ENCODE measurements around the gene SLC16A7.

The SLC16A7 gene

DNA sequence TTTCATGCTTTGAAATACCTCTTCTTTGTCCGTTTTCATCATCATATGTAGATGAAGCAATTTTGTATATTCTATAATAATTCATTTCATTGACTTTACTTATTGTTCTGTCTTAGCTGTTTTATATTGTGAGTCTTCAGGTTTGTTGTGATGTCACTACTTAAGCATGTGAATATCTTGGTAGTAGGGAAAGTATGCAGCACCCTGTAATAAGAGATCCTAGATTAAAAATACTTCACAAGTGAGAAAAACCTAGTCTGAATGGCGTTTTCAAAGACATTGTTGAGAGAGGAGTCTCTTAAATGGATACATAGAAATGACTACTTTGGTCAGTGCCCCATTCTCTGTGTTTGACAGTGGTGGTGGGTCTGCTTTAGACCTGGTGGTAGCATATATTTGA lies 61.4 kb downstream of the SLC16A7 start:
- in situ Hi-C loops (cut with HindIII; ENCODE audit: low sequenced_read_pairs) = no loop called here
- no peak overlapping the region for H3K4me3 ChIP-seq (ENCODE audit: low read depth, low read length)
- TF ChIP-seq, protein P1, sequence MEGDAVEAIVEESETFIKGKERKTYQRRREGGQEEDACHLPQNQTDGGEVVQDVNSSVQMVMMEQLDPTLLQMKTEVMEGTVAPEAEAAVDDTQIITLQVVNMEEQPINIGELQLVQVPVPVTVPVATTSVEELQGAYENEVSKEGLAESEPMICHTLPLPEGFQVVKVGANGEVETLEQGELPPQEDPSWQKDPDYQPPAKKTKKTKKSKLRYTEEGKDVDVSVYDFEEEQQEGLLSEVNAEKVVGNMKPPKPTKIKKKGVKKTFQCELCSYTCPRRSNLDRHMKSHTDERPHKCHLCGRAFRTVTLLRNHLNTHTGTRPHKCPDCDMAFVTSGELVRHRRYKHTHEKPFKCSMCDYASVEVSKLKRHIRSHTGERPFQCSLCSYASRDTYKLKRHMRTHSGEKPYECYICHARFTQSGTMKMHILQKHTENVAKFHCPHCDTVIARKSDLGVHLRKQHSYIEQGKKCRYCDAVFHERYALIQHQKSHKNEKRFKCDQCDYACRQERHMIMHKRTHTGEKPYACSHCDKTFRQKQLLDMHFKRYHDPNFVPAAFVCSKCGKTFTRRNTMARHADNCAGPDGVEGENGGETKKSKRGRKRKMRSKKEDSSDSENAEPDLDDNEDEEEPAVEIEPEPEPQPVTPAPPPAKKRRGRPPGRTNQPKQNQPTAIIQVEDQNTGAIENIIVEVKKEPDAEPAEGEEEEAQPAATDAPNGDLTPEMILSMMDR (IDR thresholded peaks at IDR 0.05; ENCODE audit: low read depth, low read length) = no peak
- DNase-seq (ENCODE audit: low read depth, low spot score) = peak; percentile 40

DNA sequence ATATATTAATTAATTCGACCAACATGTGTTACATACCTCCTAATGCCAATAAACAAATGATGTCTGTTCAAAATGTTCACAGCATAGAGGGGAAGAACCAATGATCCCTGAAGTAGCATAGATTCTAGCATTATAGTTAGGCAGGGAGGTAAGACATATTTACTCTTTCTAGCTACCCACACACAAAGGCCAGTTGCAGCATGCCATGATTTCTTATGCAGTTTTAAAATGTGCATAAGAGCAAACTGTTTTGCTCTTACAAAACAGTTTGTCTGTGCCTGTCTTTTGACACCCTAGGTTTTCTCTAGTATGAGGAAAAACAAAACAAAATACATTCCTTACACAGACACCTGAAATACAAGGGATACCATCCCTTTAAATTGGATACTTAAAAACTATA lies 61.9 kb downstream of the SLC16A7 start:
- TF ChIP-seq, protein P1 (IDR thresholded peaks at IDR 0.05; ENCODE audit: low read depth, low read length) = no peak
- no peak overlapping the region for H3K4me3 ChIP-seq (ENCODE audit: low read depth, low read length)
- no peak for DNase-seq (ENCODE audit: low read depth, low spot score)
- in situ Hi-C loops (cut with HindIII; ENCODE audit: low sequenced_read_pairs) = no loop called here

DNA sequence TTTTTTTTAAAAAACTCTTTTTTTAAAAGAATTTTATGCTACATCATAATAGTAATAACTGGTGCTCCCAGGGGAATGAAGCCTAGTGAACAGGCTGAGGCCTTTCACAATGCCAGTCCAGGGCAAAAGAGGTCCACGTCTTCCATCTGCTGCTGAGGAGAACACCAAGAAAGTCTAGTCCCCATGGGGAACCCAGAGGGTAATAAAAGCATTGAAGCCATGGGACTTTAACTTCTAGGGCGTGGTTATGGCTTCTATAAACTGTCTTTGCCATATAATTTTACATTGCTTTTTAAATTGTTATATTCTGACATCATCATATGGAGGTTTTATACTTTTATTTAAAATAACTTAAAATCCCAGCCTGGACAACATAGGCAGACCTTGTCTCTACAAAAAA lies 64.3 kb downstream of the SLC16A7 start:
- no peak overlapping the region for H3K4me3 ChIP-seq (ENCODE audit: low read depth, low read length)
- no peak for DNase-seq (ENCODE audit: low read depth, low spot score)
- TF ChIP-seq, protein P1 (IDR thresholded peaks at IDR 0.05; ENCODE audit: low read depth, low read length) = no peak
- in situ Hi-C loops (cut with HindIII; ENCODE audit: low sequenced_read_pairs) = no loop called here

- in situ Hi-C loops (cut with HindIII; ENCODE audit: low sequenced_read_pairs) = no loop called here
- TF ChIP-seq, protein P1 (IDR thresholded peaks at IDR 0.05; ENCODE audit: low read depth, low read length) = no peak
- no peak for DNase-seq (ENCODE audit: low read depth, low spot score)
- H3K4me3 ChIP-seq (ENCODE audit: low read depth, low read length) = no peak overlapping the region
These were observed 65.2 kb downstream of the SLC16A7 start for GRCh38 chr12:59660921-59661597.

- in situ Hi-C loops (cut with HindIII; ENCODE audit: low sequenced_read_pairs) = no loop called here
- no peak for DNase-seq (ENCODE audit: low read depth, low spot score)
- no peak overlapping the region for H3K4me3 ChIP-seq (ENCODE audit: low read depth, low read length)
- TF ChIP-seq, protein P1 (IDR thresholded peaks at IDR 0.05; ENCODE audit: low read depth, low read length) = no peak
These were observed 68.7 kb downstream of the SLC16A7 start for GRCh38 chr12:59664495-59664894.

DNA sequence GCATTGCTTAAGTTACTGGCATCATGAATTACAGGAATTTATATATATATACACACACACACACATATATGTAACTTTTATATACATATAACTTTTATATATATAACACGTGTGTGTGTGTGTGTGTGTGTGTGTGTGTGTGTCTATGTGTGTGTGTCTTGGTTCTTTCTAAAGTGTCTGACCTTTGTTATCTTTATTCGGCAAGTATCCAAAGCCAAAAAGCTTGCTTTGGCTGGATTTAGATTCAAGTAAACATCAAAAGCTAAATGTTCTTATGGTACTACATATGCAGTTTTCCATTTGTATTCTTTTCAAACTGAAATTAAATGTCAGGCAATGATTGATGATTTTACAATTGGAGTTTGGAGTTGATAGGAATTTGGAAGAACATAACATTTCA lies 69.9 kb downstream of the SLC16A7 start:
- DNase-seq (ENCODE audit: low read depth, low spot score) = no peak
- no peak overlapping the region for H3K4me3 ChIP-seq (ENCODE audit: low read depth, low read length)
- in situ Hi-C loops (cut with HindIII; ENCODE audit: low sequenced_read_pairs) = no loop called here
- TF ChIP-seq, protein P1 (IDR thresholded peaks at IDR 0.05; ENCODE audit: low read depth, low read length) = no peak
